Measurements from ENCODE around the gene SCAF1.

GRCh38 chr19:49683814-49684250, 41.8 kb downstream of the SCAF1 start:
- TF ChIP-seq ZNF462 (CRISPR knock-in tag; IDR thresholded peaks at IDR 0.05) (no peak), POLR2AphosphoS5 (IDR thresholded peaks at IDR 0.05; ENCODE audit: low read depth) (no peak), CTCF (conservative IDR thresholded peaks at IDR 0.05; ENCODE audit: low read depth in 2 of 2) (no peak), EZH2 (IDR thresholded peaks at IDR 0.05; ENCODE audit: low read depth, unreplicated experiment) (no peak), ZNF331 (CRISPR knock-in tag; IDR thresholded peaks at IDR 0.05; ENCODE audit: low read depth) (no peak), REST (IDR thresholded peaks at IDR 0.05; ENCODE audit: unreplicated experiment) (no peak), CREB1 (CRISPR knock-in tag; IDR thresholded peaks at IDR 0.05; ENCODE audit: low read depth) (no peak), EZH2phosphoT487 (IDR thresholded peaks at IDR 0.05; ENCODE audit: unreplicated experiment) (no peak)

Measured in GM23338 (cell line).